Spleen (tissue), 7 donors: ENCODE results near the gene SH3BP5.

ENCODE experiments used
- CTCF ChIP-seq, 11 experiments: fragments of 200-600 bp in 7 of 11; fragments of 450-650 bp in 4 of 11; sonication (generic) in 4 of 11; IDR thresholded peaks in 8 of 11; conservative IDR thresholded peaks in 3 of 11; 1 replicate in 7 of 11; 2 replicates in 4 of 11; pipeline versions ENCODE4 v1.4.0 to v1.8.0; 2016 to 2021; ENCODE audit warnings: antibody characterized with exemption in 11 of 11, inconsistent platforms in 4 of 11, mild to moderate bottlenecking in 1 of 11
- POLR2A ChIP-seq, 3 donors: fragments of 450-650 bp; IDR thresholded peaks; one replicate each; pipeline ENCODE4 v1.5.1; 2017; ENCODE audit warnings: antibody characterized with exemption in 3 of 3, mild to moderate bottlenecking in 1 of 3
- donor health status: DM: no; HTN: no; CAD: no; lungs with moderate emphysema.
- donor health status: DM: no; HTN: no; CAD: no.
- donor health status: DM: no; HTN: no; CAD: no.

- TF ChIP-seq POLR2A (IDR thresholded peaks at IDR 0.05) = no peak
- TF ChIP-seq CTCF (IDR thresholded peaks at IDR 0.05 in 8 of 11, conservative IDR thresholded peaks at IDR 0.05 in 3 of 11) = no peak
Observed at GRCh38 chr3:15217841-15218267, 114.5 kb downstream of the SH3BP5 start.
